GM12801 (cell line): ENCODE measurements around the gene PARD3B.

Experiments used
- CTCF ChIP-seq: IDR thresholded peaks from one replicate; pipeline ENCODE4 v1.5.1; 2011; ENCODE audit warnings: control low read depth; ENCODE audit not compliant: insufficient read length; ENCODE audit errors: extremely low read depth

PARD3B gene

GRCh38 chr2:205171261-205171940, 626.1 kb downstream of the PARD3B start:
- TF ChIP-seq CTCF, result no peak

GRCh38 chr2:205175831-205176230, 630.6 kb downstream of the PARD3B start:
- TF ChIP-seq CTCF, result no peak

- no peak for TF ChIP-seq CTCF
These were observed 631.3 kb downstream of the PARD3B start for GRCh38 chr2:205176546-205176945.

- no peak for TF ChIP-seq CTCF
These were observed 632.3 kb downstream of the PARD3B start for GRCh38 chr2:205177546-205177945.

DNA sequence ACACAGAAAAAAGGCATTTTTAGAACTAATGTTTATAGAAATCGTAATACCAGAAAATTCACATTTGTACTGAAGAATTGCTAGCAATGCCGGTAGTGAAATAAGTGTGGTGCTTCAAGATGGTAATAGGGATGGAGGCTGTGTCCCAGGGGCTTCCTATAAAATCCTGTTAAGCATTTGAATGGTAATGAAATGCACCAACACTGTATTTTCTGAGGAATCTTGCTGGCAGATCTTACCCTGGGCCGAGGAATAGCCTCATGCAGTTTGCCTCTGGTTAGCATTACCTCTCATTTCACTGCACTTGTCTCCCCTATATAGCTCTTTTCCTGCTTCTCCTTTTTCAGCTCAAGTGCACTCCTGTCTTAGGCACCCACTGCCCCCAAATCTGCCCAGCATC, 635.5 kb downstream of the PARD3B start:
- no peak for TF ChIP-seq CTCF

GRCh38 chr2:205187731-205188130, 642.5 kb downstream of the PARD3B start:
- no peak for TF ChIP-seq CTCF

DNA sequence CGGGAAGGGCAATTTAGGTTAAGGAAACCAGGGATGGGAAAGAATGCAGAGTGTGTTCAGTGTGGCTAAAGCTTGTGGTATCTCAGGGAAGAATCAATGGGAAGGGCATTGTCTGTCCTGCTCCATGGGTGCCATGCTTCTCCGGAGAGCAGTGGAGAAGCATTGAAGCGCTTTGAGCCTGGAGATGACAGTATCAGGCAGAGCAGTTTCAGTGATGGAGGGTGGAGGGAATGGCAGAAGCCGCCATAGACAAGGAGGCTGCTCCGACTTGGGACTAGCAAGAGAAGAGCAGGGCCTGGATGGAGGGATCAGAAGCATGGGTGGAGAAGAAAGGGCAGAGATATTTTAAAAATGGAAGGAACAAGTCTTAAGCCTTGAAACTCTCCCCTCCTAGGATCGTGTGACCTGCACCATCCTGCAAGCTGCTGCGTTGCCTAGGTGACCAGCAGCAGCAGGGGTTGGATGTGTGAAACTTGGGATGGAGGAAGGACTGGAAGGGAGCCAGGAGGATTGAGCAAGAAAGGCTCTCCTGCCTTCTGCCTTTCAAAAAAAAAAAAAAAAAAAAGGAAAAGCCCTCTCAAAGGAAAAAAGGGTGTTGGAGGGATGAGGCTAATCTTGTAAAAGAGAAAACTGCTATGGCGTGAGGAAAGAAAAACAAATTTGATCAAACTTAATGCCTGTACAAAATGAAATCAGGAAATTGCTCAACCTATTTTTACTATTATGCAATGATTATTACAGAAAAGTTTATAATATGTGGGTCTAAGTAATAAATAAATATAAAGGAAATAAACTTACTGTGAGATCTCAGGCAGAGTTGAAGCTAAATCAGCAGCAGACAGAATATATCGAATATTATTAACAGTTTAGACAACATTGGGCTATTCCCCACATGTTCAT, 643.2 kb downstream of the PARD3B start:
- TF ChIP-seq CTCF, result no peak
